GM12864 (cell line): ENCODE measurements around the gene IRF2.

ENCODE experiments used
- DNase-seq: peaks from one replicate; pipeline ENCODE4 v3.0.0-alpha.2; 2011; ENCODE audit warnings: low read depth
- H3K4me3 ChIP-seq: 2 replicates; pipeline ENCODE4 v1.5.1; 2011; ENCODE audit warnings: mild to moderate bottlenecking, low read depth, low read length, control low read depth
- CTCF ChIP-seq: IDR thresholded peaks from 2 replicates; pipeline ENCODE4 v1.5.1; 2011; ENCODE audit warnings: low read depth, mild to moderate bottlenecking, moderate library complexity, low read length, control low read depth, inconsistent platforms; ENCODE audit errors: missing control alignments

Gene IRF2

GRCh38 chr4:184410748-184411147 is 63.6 kb downstream of the IRF2 start:
- no peak overlapping the region for H3K4me3 ChIP-seq
- no peak for DNase-seq
- no peak for TF ChIP-seq CTCF

- H3K4me3 ChIP-seq = no peak overlapping the region
- DNase-seq = no peak
- no peak for TF ChIP-seq CTCF
Observed at GRCh38 chr4:184409911-184410692, 64.2 kb downstream of the IRF2 start.

- TF ChIP-seq CTCF = no peak
- H3K4me3 ChIP-seq = no peak overlapping the region
- no peak for DNase-seq
Observed at GRCh38 chr4:184409502-184409901, 64.8 kb downstream of the IRF2 start.

GRCh38 chr4:184408684-184409081 is 65.7 kb downstream of the IRF2 start:
- H3K4me3 ChIP-seq = no peak overlapping the region
- no peak for TF ChIP-seq CTCF
- DNase-seq = no peak

GRCh38 chr4:184408021-184408683 is 66.2 kb downstream of the IRF2 start:
- no peak overlapping the region for H3K4me3 ChIP-seq
- DNase-seq = no peak
- no peak for TF ChIP-seq CTCF

GRCh38 chr4:184406958-184407391 is 67.4 kb downstream of the IRF2 start:
- DNase-seq = no peak
- no peak overlapping the region for H3K4me3 ChIP-seq
- no peak for TF ChIP-seq CTCF
